Effector CD4-positive, alpha-beta T cell (primary cell): Measurements from ENCODE around the gene RNF149.
"Not testable (repeated sequence)": the region's sequence is repeated elsewhere in the genome, so short reads cannot be mapped to it uniquely, and the experiment has no call there.

ENCODE experiments used
- DNase-seq: peaks from one replicate; pipeline ENCODE4 v3.0.0-alpha.2; 2020
- total RNA-seq: gene quantifications from one replicate; lab custom pipeline; 2026; lab: John Stamatoyannopoulos, UW

RNF149 gene
- 180 reads per million, percentile 91 among the genes with 10 or more reads in this experiment for total RNA-seq

- DNase-seq: peak; percentile 86
Observed at GRCh38 chr2:101308432-101309210, at the start of gene RNF149. TSS of gene RNF149 (minus strand) at chr2:101308701. CDS start at chr2:101308588, 113 bp downstream.

GRCh38 chr2:101357376-101357775, 48.9 kb upstream of the RNF149 start:
- DNase-seq: no peak

- no peak for DNase-seq
Observed at GRCh38 chr2:101356521-101356920, 48.0 kb upstream of the RNF149 start.

- no peak for DNase-seq
Observed at GRCh38 chr2:101356055-101356454, 47.6 kb upstream of the RNF149 start.

- DNase-seq: no peak
Observed at GRCh38 chr2:101355401-101356054, 47.0 kb upstream of the RNF149 start.

GRCh38 chr2:101354420-101355311, 46.2 kb upstream of the RNF149 start:
- no peak for DNase-seq

GRCh38 chr2:101352631-101353030, 44.1 kb upstream of the RNF149 start:
- DNase-seq: not testable (repeated sequence)

- DNase-seq: no peak
Observed at GRCh38 chr2:101351207-101351606, 42.7 kb upstream of the RNF149 start.

- DNase-seq: no peak
Observed at GRCh38 chr2:101349893-101350662, 41.6 kb upstream of the RNF149 start.

- DNase-seq: no peak
Observed at GRCh38 chr2:101348883-101349282, 40.4 kb upstream of the RNF149 start.

- DNase-seq: no peak
Observed at GRCh38 chr2:101346909-101347308, 38.4 kb upstream of the RNF149 start.

- no peak for DNase-seq
Observed at GRCh38 chr2:101344137-101344536, 35.6 kb upstream of the RNF149 start.

- DNase-seq: no peak
Observed at GRCh38 chr2:101342625-101343008, 34.1 kb upstream of the RNF149 start.

GRCh38 chr2:101341901-101342624, 33.6 kb upstream of the RNF149 start:
- DNase-seq: peak; percentile 60

GRCh38 chr2:101341421-101341820, 32.9 kb upstream of the RNF149 start:
- no peak for DNase-seq

- DNase-seq: no peak
Observed at GRCh38 chr2:101340141-101340551, 31.6 kb upstream of the RNF149 start.

- no peak for DNase-seq
Observed at GRCh38 chr2:101339266-101339880, 30.9 kb upstream of the RNF149 start.

- DNase-seq: no peak
Observed at GRCh38 chr2:101337877-101338276, 29.4 kb upstream of the RNF149 start.

GRCh38 chr2:101332885-101333766, 24.6 kb upstream of the RNF149 start:
- no peak for DNase-seq

GRCh38 chr2:101331202-101331601, 22.7 kb upstream of the RNF149 start:
- no peak for DNase-seq
